HEK293 (cell line): ENCODE measurements around the gene TNRC6A.
"Not testable (repeated sequence)": the region's sequence is repeated elsewhere in the genome, so short reads cannot be mapped to it uniquely, and the experiment has no call there.

ENCODE experiments used
- CTCF ChIA-PET: fragments of 350-600 bp; formaldehyde crosslinking; extraction: SDS; loops from one replicate; lab custom pipeline; 2021; ENCODE audit warnings: antibody characterized with exemption; lab: Yijun Ruan, JAX
- POLR2A ChIA-PET: fragments of 300-600 bp; formaldehyde crosslinking; extraction: SDS; loops from one replicate; lab custom pipeline; 2020; ENCODE audit warnings: antibody characterized with exemption, inconsistent platforms; lab: Yijun Ruan, JAX
- H3K27ac ChIP-seq: fragments of 200-500 bp; sonication (Bioruptor generic); 2 replicates; pipeline ENCODE4 v1.5.1; 2014; ENCODE audit warnings: low read depth, low read length, control low read depth, inconsistent platforms; ENCODE audit errors: extremely low read depth
- H3K36me3 ChIP-seq, 2 experiments: fragments of 200-500 bp in 1 of 2; sonication (Bioruptor generic) in 1 of 2; 1 replicate in 1 of 2; 2 replicates in 1 of 2; pipeline ENCODE4 v1.5.1; 2014 to 2017; ENCODE audit warnings: inconsistent platforms in 2 of 2, low read length in 2 of 2; ENCODE audit not compliant: control insufficient read depth in 2 of 2, insufficient read depth in 1 of 2
- H3K4me1 ChIP-seq: fragments of 200-500 bp; sonication (Bioruptor generic); 2 replicates; pipeline ENCODE4 v1.5.1; 2014; ENCODE audit warnings: mild to moderate bottlenecking, low read length, inconsistent platforms; ENCODE audit not compliant: control insufficient read depth, insufficient read depth
- H3K4me3 ChIP-seq: 2 replicates; pipeline ENCODE4 v1.5.1; 2011; ENCODE audit warnings: low read depth, mild to moderate bottlenecking, control low read depth, low read length, moderate library complexity
- H3K9me3 ChIP-seq: fragments of 200-500 bp; sonication (Bioruptor generic); 2 replicates; pipeline ENCODE4 v1.5.1; 2014; ENCODE audit warnings: low read depth, low read length, inconsistent platforms; ENCODE audit not compliant: control insufficient read depth, insufficient read depth
- GLI2 ChIP-seq: fragments of 450-650 bp; formaldehyde crosslinking; IDR thresholded peaks from 2 replicates; pipeline ENCODE4; 2017; ENCODE audit warnings: missing biosample characterization, missing genetic modification characterization, low read depth, borderline replicate concordance
- KLF1 ChIP-seq: fragments of 450-650 bp; formaldehyde crosslinking; IDR thresholded peaks from 2 replicates; pipeline ENCODE4 v1.5.1; 2016; ENCODE audit warnings: missing biosample characterization, missing genetic modification characterization
- KLF10 ChIP-seq: fragments of 450-650 bp; IDR thresholded peaks from 2 replicates; pipeline ENCODE4 v1.5.1; 2018; ENCODE audit warnings: missing biosample characterization, mild to moderate bottlenecking, missing genetic modification characterization
- KLF8 ChIP-seq: fragments of 450-650 bp; formaldehyde crosslinking; IDR thresholded peaks from 2 replicates; pipeline ENCODE4 v1.5.1; 2016; ENCODE audit warnings: missing biosample characterization, missing genetic modification characterization
- RBAK ChIP-seq: fragments of 450-650 bp; formaldehyde crosslinking; IDR thresholded peaks from 2 replicates; pipeline ENCODE4 v1.5.1; 2016; ENCODE audit warnings: missing biosample characterization, missing genetic modification characterization
- WT1 ChIP-seq: fragments of 450-650 bp; formaldehyde crosslinking; IDR thresholded peaks from 2 replicates; pipeline ENCODE4 v1.5.1; 2016; ENCODE audit warnings: missing biosample characterization, missing genetic modification characterization
- YY2 ChIP-seq: fragments of 450-650 bp; formaldehyde crosslinking; IDR thresholded peaks from 2 replicates; pipeline ENCODE4 v1.5.1; 2016; ENCODE audit warnings: missing biosample characterization, missing genetic modification characterization
- ZNF114 ChIP-seq: fragments of 450-650 bp; formaldehyde crosslinking; IDR thresholded peaks from 2 replicates; pipeline ENCODE4 v1.5.0; 2017; ENCODE audit warnings: missing biosample characterization, missing genetic modification characterization
- ZNF202 ChIP-seq: fragments of 450-650 bp; formaldehyde crosslinking; IDR thresholded peaks from 2 replicates; pipeline ENCODE4 v1.5.1; 2016; ENCODE audit warnings: missing biosample characterization, missing genetic modification characterization, borderline replicate concordance
- ZNF341 ChIP-seq: fragments of 450-650 bp; formaldehyde crosslinking; IDR thresholded peaks from 2 replicates; pipeline ENCODE4; 2016; ENCODE audit warnings: low read depth, missing biosample characterization, missing genetic modification characterization
- ZNF391 ChIP-seq: fragments of 450-650 bp; formaldehyde crosslinking; IDR thresholded peaks from 2 replicates; pipeline ENCODE4 v1.5.1; 2016; ENCODE audit warnings: low read depth, missing biosample characterization, missing genetic modification characterization, borderline replicate concordance
- ZNF394 ChIP-seq: fragments of 450-650 bp; formaldehyde crosslinking; IDR thresholded peaks from 2 replicates; pipeline ENCODE4 v1.5.1; 2016; ENCODE audit warnings: missing biosample characterization, missing genetic modification characterization, mild to moderate bottlenecking, moderate library complexity, borderline replicate concordance
- ZNF48 ChIP-seq: fragments of 450-650 bp; formaldehyde crosslinking; IDR thresholded peaks from 2 replicates; pipeline ENCODE4 v1.5.1; 2016; ENCODE audit warnings: missing biosample characterization, missing genetic modification characterization
- ZNF560 ChIP-seq: fragments of 450-650 bp; formaldehyde crosslinking; IDR thresholded peaks from 2 replicates; pipeline ENCODE4 v1.5.1; 2017; ENCODE audit warnings: missing biosample characterization, missing genetic modification characterization, borderline replicate concordance
- ZNF596 ChIP-seq: fragments of 450-650 bp; IDR thresholded peaks from 2 replicates; pipeline ENCODE4 v1.5.0; 2018; ENCODE audit warnings: missing biosample characterization, mild to moderate bottlenecking, missing genetic modification characterization, moderate library complexity
- ZNF792 ChIP-seq: fragments of 450-650 bp; formaldehyde crosslinking; IDR thresholded peaks from 2 replicates; pipeline ENCODE4 v1.5.1; 2016; ENCODE audit warnings: missing biosample characterization, missing genetic modification characterization
- ZNF837 ChIP-seq: fragments of 450-650 bp; formaldehyde crosslinking; IDR thresholded peaks from 2 replicates; pipeline ENCODE4 v1.5.1; 2016; ENCODE audit warnings: missing biosample characterization, missing genetic modification characterization
- TF ChIP-seq, protein P1 (sequence below): fragments of 450-650 bp; formaldehyde crosslinking; IDR thresholded peaks from 2 replicates; pipeline ENCODE4 v1.5.1; 2016; ENCODE audit warnings: missing biosample characterization, missing genetic modification characterization
- TF ChIP-seq, protein P2 (sequence below): fragments of 450-650 bp; formaldehyde crosslinking; IDR thresholded peaks from 2 replicates; pipeline ENCODE4 v1.5.1; 2016; ENCODE audit warnings: missing biosample characterization, missing genetic modification characterization

The TNRC6A gene

DNA sequence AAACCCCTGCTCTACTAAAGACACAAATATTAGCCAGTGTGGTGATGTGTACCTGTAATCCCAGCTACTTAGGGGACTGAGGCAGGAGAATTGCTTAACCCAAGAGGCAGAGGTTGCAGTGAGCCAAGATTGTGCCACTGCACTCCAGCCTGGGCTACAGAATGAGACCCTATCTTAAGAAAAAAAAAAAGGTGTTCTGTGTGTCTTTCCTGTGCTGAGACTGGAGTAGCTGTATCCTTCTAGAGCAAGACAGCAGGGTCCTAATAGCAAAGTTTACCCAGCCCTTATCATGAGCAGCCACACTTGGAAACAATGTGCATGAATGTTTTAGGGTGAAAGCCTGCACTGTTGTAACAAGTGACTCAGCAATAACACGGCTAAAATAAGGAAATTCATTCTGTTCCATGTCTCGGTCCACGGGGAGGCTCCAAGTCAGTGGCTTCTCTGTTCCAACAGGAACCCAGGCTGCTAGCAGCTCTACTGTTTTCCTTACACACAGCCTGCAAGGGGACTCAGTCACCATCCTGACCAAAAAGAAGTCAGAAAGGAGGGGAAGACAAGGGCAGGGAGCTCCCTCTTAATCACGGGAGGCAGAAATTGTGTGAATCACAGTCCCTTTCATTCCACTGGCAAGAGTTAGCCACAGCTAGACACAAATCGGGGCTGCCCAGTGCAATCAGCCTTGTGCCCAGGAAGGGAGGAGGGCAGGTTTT is 109.3 kb downstream of the TNRC6A start (continued):
- TF ChIP-seq ZNF114 (tag by site-specific recombination) (no peak), ZNF48 (no peak), ZNF391 (no peak)

DNA sequence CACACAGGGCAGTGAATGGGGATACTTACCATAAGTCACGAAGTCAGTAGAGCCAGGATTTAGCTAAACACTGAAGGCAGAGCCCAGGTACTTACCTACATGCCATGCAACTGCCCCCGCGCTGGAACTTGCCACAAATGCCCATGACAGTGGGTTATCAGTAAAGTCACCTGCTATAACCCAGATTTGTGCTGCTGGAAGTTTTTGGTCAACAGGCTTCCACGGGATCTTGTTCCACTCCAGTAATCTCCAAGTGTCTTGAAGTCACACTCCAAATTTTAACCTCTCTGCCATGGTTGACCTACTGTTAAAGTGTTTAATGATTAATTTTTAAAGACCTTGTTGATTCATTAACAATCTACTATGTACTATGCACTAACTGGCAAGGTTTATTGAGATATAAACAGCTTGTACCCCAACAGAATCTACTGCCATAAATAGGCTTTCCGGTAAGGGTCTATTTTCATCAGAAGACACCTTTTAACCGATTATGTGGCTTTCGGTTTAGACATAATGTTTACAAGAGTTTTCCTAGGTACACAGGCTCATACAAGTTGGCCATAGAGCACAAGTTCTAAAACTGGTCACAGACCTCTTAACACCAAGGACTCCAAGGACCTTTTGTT is 110.0 kb downstream of the TNRC6A start:
- CTCF ChIA-PET, result interaction anchor here (0.7 kb wide), 1 partner anchor 313 kb away, joined by 3 read pairs; no protein-coding TSS in a partner anchor
- Histone ChIP-seq H3K27ac (no peak overlapping the region), H3K36me3 (no peaks in the 10 kb centered on the region), H3K4me1 (no peaks in the 10 kb centered on the region), H3K4me3 (no peak overlapping the region), H3K9me3 (no peaks in the 10 kb centered on the region)
- TF ChIP-seq, protein P1, sequence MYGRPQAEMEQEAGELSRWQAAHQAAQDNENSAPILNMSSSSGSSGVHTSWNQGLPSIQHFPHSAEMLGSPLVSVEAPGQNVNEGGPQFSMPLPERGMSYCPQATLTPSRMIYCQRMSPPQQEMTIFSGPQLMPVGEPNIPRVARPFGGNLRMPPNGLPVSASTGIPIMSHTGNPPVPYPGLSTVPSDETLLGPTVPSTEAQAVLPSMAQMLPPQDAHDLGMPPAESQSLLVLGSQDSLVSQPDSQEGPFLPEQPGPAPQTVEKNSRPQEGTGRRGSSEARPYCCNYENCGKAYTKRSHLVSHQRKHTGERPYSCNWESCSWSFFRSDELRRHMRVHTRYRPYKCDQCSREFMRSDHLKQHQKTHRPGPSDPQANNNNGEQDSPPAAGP (tag by site-specific recombination), result no peak
- TF ChIP-seq WT1 (tag by site-specific recombination) (no peak), KLF8 (tag by site-specific recombination) (no peak), ZNF394 (no peak), ZNF114 (tag by site-specific recombination) (no peak), YY2 (tag by site-specific recombination) (no peak), ZNF560 (tag by site-specific recombination) (no peak), ZNF341 (tag by site-specific recombination) (no peak), ZNF792 (tag by site-specific recombination) (no peak)
- POLR2A ChIA-PET, result no interaction called here

DNA sequence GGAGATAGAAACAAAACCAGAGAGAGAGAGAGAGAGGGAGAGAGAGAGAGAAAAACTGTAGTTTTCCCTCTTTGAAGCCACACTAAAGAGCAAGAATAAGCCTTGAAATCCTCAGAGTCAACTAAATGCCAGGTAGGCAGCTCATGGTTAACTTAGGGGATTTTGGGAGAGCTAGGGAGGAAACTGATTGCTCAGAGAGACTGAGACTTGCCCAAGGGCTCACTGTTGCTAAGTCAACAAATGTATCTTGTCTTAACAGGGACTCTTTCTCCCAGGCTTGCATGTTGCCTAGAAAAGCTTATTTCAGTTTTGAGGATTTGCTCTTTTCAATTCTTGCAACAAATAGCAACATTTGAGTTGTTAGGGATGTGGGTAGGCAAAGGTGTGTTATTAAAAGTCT is 111.8 kb downstream of the TNRC6A start:
- Histone ChIP-seq H3K27ac (no peak overlapping the region), H3K36me3 (no peaks in the 10 kb centered on the region), H3K9me3 (no peaks in the 10 kb centered on the region)
- TF ChIP-seq KLF10 (tag by site-specific recombination), result no peak
- TF ChIP-seq GLI2, result no peak
- TF ChIP-seq KLF1, result no peak
- TF ChIP-seq ZNF596 (tag by site-specific recombination), result peak; percentile 65
- TF ChIP-seq, all 188 proteins: peak for 1
- H3K4me3 ChIP-seq, result no peak overlapping the region
- no peaks in the 10 kb centered on the region for H3K4me1 ChIP-seq
- CTCF ChIA-PET, result no interaction called here
- POLR2A ChIA-PET, result interaction anchor here (1.5 kb wide), 1 partner anchor 384 kb away, joined by 5 read pairs; no protein-coding TSS in a partner anchor

DNA sequence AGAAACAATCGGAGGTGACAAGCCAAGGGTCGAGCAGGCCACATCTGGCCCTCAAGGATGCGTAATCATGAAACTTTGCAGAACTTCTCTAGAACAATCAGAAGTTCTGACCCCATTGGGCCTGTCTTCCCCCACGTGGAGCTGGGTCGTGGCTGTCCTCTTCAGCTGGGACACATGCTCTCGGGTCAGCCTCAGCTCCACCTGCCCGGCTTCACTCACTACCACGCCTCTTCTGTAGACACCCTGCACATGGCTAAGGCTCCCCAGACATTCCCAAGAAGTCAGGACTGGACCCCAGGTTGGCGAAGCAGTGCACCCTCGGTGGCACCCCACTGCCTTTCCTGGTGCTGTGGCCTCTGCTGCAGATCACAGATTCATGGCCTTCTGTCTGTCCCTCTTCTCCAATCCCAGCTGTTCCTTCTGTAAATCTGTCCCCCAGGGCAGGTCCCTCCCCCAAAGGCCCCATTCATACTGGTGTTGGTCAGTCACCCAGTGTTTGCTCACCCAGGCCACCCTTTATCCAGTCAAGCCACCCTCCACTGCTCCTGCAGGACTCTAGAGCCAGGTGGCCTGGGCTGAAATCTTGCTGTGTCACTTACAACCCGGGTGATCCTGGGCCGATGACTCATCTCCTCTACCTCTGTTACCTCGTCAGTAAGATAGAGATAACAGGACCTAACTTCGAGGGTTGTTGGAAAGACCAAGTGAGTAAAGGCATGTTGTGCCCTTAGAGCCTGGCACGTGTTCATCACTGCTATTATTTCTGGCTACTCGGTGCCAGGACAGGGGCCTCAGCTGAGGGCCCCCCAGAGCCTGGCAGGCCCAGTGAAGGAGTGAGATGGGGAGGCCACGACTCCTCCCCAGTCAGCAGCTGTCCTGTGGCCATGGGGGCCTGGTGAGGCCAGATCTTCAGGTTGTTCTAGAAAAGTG is 114.9 kb downstream of the TNRC6A start:
- Histone ChIP-seq H3K36me3 (no peaks in the 10 kb centered on the region), H3K27ac (no peak overlapping the region), H3K4me3 (no peak overlapping the region), H3K9me3 (no peaks in the 10 kb centered on the region), H3K4me1 (no peaks in the 10 kb centered on the region)
- TF ChIP-seq, protein P2, sequence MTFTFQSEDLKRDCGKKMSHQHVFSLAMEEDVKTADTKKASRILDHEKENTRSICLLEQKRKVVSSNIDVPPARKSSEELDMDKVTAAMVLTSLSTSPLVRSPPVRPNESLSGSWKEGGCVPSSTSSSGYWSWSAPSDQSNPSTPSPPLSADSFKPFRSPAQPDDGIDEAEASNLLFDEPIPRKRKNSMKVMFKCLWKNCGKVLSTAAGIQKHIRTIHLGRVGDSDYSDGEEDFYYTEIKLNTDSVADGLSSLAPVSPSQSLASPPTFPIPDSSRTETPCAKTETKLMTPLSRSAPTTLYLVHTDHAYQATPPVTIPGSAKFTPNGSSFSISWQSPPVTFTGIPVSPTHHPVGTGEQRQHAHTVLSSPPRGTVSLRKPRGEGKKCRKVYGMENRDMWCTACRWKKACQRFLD (tag by site-specific recombination), result no peak
- TF ChIP-seq RBAK (tag by site-specific recombination) (no peak), ZNF837 (tag by site-specific recombination) (no peak), ZNF202 (no peak)
- ChIA-PET CTCF (no interaction called here), POLR2A (no interaction called here)

DNA sequence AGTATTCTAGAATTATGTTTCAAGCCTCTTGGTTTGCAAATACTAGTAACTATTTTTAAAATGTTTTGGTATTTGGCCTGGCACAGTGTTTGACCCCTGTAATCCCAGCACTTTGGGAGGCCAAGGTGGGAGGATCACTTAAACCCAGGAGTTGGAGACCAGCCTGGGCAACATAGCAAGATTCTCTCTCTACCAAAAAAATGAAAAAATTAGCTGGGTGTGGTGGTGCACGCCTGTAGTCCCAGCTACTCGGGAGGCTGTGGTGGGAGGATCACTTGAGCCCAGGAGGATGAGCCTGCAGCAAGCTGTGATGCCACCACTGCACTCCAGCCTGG is 115.5 kb downstream of the TNRC6A start:
- H3K4me1 ChIP-seq, H3K4me3 ChIP-seq, H3K9me3 ChIP-seq, CTCF ChIA-PET, POLR2A ChIA-PET, H3K27ac ChIP-seq, H3K36me3 ChIP-seq: not testable (repeated sequence)
